ENCODE results near the gene PUS7.
"Not testable (repeated sequence)": the region's sequence is repeated elsewhere in the genome, so short reads cannot be mapped to it uniquely, and the experiment has no call there.

PUS7 gene, protein sequence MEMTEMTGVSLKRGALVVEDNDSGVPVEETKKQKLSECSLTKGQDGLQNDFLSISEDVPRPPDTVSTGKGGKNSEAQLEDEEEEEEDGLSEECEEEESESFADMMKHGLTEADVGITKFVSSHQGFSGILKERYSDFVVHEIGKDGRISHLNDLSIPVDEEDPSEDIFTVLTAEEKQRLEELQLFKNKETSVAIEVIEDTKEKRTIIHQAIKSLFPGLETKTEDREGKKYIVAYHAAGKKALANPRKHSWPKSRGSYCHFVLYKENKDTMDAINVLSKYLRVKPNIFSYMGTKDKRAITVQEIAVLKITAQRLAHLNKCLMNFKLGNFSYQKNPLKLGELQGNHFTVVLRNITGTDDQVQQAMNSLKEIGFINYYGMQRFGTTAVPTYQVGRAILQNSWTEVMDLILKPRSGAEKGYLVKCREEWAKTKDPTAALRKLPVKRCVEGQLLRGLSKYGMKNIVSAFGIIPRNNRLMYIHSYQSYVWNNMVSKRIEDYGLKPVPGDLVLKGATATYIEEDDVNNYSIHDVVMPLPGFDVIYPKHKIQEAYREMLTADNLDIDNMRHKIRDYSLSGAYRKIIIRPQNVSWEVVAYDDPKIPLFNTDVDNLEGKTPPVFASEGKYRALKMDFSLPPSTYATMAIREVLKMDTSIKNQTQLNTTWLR

DNA sequence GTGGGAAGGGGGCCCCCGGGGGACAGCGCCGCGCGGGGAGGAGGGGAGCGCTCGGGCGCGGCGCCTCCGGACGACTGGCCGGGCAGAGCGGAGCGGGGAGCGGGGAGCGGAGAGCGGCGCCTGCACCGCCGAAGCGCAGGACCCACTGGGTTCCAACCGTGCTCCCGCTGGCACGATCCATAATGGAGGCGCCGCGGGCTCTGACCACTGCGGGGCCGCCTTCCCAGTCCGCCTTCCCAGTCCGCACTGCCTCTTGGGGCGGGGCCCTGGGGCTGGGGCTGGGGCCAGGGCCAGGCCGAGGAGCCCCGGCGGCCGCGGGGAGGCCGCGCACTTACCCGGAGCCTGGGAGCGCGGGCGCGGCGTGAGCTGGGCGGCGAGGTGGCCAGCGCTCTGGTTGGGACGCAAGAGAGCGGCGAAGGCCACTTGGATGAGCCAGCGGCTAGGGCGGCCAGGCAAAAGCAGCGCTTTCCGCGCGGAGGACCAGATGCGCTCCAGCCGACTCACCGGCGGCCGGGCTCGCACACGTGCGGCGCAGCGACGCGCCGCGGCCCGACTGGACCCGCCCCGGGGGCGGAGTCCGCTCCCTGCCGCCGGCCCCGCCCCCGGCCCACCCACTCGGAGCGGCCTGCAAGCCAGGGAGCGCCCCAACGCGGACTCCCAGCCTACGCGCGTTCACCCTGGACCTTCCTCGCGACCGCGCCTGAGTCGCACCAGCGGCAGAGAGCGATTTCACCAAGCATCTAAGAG, at the start of gene PUS7:
Gene PUS7, minus strand, starts transcription at position 555 of the 747 bp plus-strand sequence. CDS start 13,759 bp downstream, outside the sequence.
- DNase-seq (ENCODE audit: low read depth), result peak; percentile 62

DNA sequence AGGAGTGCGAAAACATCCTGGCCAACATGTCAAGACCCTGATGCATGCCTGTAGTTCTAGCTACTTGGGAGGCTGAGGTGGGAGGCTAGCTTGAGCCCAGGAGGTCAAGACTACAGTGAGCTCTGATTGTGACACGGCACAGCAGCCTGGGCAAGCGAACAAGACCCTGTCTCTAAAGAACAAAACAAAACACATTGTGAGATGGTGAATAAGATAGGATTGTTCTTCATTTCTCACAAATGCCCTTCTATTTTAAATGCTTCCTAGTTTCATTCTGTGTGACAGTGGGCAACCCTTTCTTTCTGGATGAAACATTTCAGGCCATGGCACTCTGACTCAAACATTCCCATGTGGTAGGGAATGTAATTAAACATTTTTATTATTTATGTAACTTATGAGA, 45.8 kb upstream of the PUS7 start:
- DNase-seq (ENCODE audit: low read depth), result no peak

DNA sequence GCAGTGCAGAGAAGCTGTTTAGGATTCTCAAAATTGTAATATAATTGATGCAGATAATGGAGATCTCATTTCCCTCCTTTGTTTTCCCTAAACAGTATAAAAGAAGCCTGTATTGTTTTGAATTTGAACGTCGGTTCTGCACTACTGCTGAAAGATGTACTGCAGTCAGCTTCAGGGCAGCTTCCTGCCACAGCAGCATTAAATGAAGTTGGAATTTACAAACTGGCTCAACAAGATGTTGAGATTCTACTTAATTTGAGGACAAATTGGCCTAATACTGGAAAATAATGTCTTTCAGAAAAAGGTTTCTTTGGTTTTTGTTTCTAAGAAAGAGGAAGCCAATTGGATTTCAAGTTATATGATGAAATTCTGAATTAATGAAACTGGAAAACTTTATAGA, 45.0 kb upstream of the PUS7 start:
- no peak for DNase-seq (ENCODE audit: low read depth)

DNA sequence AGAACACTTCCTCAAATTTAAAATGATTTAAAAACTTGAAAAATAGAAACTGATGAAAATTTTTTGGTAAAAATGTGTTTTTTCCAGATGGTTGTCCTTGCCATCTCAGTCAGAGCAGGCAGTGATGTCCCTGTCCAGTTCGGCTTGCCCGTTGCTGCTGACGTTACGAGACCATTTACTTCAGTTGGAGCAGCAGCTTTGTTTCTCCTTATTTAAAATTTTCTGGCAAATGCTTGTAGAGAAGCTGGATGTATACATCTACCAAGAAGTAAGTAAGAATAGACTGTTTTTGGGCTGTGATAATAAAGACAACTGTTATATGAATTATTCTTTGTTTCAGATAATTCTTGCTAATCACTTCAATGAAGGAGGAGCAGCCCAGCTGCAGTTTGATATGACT, 43.1 kb upstream of the PUS7 start:
- DNase-seq (ENCODE audit: low read depth), result no peak

DNA sequence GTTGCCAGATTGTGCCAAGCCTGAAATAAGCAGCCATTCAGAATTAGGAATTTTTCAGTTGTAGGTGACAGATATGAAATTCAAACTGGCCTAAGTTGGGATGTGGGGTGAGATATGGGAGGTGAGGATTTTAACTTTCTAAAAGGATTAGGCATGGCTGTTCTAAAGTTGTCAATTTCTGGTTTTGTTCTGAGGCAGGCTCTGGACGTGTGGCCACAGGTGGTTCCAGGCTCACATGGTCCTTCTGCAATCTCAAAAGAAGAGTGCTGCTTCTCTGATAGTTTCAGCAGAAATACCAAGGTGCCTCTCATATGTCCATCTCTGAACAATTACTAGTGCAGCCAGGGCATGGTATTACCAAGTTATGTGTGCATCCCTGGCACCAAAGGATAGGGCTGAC, 37.9 kb upstream of the PUS7 start:
- no peak for DNase-seq (ENCODE audit: low read depth)

DNA sequence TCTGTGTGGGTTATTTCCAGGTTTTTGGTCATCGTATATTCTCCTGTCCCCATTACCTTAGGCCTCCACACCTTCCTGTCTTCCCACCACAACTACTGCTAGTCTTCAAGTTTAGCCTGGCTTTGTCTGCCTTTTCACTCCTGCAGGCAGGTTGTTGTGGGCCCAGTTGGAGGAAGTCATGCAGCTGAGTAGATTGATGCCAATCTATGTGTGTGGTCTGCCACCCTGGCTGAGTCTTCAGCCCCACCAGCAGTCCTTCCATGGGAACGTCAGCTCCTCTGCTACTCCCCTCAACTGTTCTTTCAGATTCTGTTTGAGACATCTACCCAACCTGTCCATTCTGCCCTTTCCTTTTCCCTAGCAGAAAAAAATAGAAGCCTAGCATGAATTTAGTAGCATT, 16.3 kb upstream of the PUS7 start:
- DNase-seq (ENCODE audit: low read depth), result peak; percentile 33

DNA sequence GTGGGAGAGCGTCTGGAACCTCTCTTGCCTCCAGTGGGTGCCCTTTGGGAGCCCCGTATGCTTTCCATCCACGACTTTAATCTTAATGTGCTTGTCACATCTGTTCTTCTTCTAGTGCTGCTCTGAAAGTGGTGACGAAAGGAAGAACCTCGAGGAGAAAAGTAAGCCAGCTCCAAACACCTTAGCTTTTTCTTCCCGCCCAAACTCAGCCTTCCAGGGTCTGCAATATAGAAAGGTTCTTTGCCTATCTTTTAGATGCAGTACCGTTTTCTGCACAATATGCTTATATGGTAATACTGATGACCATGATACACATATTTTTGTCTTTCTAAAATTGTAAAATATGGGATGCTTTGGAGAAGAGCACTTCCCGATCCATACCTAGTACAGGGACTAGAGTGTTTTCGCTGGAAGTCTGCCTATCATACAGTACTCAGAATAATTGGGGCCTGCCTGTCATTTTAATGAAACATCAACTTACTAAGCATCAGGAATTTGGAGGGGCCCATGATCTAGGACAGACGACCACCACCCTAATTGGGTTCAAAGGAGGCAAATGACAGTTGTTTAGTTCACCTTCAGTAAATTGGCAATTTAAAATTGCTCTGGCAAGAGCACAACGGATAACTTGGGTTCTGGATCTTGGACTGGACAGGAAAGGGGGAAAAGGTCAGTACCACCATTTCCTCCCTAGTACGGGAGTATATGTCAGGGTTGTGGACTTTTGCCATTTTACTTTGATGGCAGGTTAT, 10.8 kb upstream of the PUS7 start:
- no peak for DNase-seq (ENCODE audit: low read depth)

DNA sequence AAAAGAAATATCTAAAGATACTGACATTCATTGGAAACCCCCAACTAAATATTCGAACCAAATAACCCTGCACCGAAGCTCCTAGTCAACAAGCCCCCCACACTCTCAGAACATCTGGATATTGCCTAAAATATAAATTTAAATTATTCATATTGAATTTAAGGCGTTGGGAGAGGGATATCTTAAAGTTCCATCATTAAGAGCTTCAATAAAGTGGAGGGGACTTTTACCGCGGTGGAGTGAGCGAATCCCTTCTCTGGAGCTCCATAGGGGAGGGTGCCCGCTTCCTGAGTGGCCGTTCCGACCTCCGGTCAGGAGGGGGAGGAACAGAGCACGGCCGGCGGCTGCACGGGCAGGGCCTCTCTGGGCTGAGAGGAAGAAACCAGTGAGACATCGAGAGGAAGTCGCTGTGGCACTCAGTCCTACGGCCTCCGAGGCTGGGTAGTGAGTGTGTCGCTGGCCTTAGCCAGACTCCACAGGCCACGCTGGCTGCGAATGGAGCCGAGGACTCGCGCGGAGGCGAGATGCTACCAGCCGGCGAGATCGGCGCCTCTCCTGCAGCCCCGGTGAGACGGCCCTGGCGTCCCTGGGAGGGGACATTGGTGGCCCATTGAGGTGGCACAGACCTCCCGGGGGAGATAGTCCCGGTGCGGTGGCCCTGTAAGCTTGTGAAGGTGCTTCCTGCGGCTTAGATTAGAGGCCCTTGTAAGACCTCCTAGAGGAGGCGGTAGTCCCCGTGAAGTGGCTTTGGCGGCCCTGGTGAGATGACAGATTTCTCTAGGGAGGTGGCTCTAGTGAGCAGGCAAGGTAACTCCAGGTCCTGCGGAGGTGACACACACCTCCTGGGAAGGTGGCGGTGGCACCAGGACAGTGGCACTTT, 10.0 kb upstream of the PUS7 start, which contains the start of gene RINT1:
Gene RINT1, plus strand, starts transcription at position 410 of the 880 bp plus-strand sequence. Its CDS starts 115 bp downstream, at position 525.
- peak; percentile 74 for DNase-seq (ENCODE audit: low read depth)

DNA sequence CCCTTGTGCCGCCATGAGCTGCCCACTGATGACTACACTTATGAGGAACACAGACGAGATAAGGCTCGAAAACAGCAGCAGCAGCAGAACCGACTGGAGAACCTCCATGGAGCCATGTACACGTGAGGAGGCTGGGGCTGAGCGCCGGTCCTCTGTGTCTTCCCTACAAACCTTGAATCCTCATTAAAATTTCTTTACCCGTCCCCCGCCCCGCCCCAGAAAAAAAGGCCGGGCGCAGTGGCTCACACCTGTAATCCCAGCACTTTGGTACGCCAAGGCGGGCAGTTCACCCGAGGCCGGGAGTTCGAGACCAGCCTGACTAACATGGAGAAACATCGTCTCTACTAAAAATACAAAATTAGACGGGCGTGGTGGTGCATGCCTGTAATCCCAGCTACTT, 8.5 kb upstream of the PUS7 start:
- DNase-seq (ENCODE audit: low read depth), result no peak

DNA sequence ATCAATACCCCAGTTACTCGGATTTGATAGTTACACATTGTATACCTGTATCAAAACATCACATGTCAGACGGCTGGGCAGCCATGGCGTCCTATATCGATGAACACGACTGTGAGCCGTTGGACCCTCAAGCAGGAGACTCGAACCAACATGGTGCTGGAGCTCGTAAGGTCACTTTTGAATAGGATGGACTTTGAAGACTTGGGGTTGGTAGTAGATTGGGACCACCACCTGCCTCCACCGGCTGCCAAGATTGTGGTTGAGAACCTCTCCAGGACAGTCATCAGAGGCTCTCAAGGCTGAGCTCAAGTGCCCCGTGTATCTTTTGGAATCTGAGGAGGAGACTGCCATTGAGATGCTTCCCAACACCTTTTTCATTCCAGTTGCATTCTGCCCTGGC, 8.1 kb upstream of the PUS7 start:
- no peak for DNase-seq (ENCODE audit: low read depth)

DNA sequence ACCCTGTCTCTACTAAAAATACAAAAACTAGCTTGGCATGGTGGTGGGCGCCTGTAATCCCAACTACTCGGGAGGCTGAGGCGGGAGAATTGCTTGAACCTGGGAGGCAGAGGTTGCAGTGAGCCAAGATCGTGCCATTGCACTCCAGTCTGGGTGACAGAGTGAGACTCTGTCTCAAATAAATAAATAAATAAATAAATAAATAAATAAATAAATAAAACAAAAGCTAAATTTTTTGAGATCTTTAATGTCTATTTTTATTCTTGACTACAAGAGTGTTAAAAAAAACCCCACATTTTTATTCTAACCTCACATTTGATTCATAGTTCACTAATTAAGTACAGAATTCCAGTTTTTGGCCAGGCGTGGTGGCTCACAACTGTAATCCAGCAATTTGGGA, 5.7 kb upstream of the PUS7 start:
- DNase-seq (ENCODE audit: low read depth), result not testable (repeated sequence)

DNA sequence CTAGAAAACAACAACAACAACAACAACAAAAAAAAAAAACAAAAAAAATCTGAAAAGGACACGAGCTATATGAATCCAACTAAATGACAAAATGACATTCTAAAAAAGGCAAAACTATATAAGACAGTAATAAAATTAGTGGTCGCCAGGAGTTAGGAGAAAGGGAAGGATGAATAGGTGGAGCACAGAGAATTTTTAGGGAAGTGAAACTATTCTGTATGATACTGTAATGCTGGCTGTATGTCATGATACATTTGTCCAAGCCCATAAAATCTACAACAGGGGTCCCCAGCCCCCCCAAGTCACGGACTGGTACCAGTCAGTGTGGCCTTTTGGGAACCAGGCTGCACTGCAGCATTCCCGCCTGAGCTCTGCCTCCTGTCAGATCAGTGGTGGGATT, 2.8 kb upstream of the PUS7 start:
- no peak for DNase-seq (ENCODE audit: low read depth)

DNA sequence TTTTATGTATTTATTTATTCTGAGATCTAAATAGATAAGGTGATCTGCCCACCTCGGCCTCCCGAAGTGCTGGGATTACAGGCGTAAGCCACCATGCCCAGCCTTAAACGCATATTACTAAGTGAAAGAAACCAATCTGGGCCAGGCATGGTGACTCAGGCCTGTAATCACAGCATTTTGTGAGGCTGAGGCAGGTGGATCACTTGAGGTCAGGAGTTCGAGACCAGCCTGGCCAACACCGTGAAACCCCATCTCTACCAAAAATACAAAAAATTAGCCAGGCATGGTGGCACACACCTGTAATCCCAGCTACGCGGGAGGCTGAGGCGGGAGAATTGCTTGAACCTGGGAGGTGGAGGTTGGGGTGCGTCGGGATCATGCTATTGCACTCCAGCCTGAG, 2.4 kb upstream of the PUS7 start:
- not testable (repeated sequence) for DNase-seq (ENCODE audit: low read depth)

DNA sequence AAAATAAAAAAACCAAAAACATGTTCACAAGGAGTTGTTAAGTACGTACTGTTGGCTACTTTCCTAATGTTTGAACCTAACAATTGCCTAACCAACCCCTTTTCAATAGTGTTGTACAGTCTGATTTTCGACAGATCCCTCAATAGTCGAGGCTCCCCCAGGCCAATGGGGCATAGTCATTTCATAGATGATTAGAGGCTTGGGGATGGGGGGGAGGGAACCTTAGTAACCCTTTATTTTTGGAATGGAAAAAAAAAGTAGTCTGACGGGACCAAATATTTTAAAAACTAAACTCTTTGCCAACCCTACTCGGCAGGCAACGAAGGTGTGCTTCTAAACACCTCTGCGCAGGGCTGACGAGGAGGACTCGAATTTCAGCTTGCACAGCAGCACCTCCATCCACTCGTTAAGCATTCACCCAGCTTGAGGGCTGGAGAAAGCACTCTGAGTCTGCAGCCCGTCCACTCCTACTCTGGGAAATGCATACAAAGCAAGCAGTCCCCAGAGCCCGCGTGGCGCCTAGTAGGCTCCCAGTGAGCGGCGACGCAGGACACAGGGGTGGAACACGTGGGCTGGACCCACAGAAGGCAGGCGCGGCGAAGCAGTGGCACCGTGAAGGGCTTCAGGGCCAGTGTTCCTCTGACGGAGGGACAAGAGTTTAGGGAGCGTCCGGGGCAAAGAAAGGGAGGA, 899 bp downstream of the PUS7 start:
- DNase-seq (ENCODE audit: low read depth), result peak; percentile 20

DNA sequence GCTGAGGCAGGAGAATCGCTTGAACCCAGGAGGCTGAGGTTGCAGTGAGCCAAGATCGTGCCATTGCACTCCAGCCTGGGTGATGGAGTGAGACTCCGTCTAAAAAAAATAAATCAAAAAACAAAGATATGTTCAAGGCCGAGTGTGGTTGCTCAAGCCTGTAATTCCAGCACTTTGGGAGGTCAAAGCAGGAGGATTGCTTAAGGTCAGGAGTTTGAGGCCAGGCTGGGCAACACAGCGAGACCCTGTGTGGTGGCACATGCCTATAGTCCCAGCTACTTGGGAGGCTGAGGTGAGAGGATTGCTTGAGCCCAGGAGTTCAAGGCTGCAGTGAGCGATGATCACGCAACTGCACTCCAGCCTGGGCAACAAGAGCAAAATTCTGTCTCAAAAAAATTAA, 1.5 kb downstream of the PUS7 start:
- DNase-seq (ENCODE audit: low read depth), result not testable (repeated sequence)

DNA sequence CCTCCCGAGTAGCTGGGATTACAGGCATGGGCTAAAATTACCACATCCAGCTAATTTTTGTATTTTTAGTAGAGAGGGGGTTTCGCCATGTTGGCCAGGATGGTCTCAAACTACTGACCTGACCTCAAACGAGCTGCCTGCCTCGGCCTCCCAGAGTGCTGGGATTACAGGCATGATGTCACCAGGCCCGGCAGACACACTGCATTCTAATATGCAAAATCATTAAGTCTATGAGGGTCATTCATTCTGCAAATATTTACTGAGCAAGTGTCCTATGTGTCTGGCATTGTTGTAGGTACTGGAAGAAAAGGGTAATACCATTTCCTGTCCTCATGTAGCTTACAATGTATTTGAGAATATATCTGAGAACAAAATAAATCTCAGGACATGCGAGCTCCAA, 2.7 kb downstream of the PUS7 start:
- DNase-seq (ENCODE audit: low read depth), result no peak

DNA sequence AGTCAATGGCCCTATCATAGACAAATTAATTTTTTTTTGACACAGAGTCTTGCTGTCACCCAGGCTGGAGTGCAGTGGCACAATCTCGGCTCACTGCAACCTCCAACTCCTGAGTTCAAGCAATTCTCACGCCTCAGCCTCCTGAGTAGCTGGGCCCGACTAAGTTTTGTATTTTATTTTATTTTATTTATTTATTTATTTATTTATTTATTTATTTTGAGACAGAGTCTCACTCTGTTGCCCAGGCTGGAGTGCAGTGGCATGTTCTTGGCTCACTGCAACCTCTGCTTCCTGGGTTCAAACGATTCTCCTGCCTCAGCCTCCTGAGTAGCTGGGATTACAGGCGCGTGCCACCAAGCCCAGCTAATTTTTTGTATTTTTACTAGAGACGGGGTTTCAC, 6.5 kb downstream of the PUS7 start:
- DNase-seq (ENCODE audit: low read depth), result not testable (repeated sequence)

DNA sequence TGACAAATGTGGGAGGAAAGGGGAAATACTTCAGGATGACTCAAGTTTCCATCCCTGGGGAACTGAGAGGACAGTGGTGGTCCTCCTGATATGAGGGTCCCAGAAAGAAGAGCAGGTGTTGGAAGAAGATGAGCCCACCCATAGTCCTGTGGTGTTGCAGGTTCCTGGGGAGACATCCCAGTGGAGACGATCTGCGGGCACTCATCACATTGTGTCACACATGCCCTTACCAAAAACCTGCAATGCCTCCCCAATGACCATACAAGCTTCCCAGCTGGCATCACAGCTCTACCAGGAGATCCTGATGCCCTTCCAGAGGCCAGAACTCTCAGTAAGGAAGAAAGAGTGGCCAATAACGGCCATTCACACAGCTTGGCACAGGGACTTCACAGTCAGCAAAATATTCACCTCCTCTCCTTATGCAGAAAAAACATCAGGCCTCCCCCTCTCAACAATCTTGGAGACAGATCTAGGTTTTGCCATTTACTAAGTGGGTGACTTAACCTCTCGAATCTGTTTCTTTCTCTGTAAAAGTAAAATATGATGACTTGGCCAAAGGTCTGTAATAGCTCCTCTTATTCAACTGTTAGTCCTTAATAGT, 9.0 kb downstream of the PUS7 start:
- DNase-seq (ENCODE audit: low read depth), result no peak

DNA sequence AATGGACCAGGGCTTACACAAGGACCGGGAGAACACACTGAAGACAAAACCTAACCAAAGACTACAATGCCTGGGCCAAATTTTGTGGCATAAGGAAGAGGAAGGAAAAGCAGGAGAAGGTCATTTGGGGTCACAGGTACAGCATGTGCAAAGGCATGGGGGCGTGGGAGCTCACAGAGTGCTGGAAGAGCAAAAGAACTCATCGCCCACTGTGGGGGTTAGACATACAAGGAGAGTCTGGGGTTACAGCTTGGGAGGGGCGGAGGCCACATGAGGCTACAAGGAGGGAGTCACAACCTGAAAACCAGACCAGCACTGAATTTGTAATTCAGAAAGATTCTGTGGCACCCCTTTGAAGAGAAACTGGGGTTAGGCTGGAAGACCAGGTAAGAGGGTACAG, 9.7 kb downstream of the PUS7 start:
- no peak for DNase-seq (ENCODE audit: low read depth)

DNA sequence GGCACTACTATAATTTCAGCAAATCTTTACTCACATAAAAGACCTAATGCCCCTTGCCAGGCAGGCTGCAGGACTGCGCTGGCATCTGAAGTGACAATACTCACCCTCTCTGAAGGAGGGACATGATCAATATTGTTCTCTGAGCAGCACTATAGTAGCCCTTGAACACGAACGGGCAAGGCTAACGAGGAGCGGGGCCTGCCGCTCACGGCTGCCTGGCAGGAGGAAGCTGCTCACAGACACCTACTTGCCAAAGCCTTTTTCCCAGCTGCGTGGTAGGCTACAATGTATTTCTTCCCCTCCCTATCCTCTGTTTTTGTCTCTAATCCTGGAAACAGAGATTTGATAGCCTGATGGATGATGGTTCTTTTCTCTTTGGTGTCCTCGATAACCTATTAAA, 19.9 kb downstream of the PUS7 start:
- no peak for DNase-seq (ENCODE audit: low read depth)

Measured in CMK (cell line).